WERI-Rb-1 (cell line): ENCODE data around the gene MEX3C.

Source experiments
- DNase-seq: peaks from one replicate; pipeline ENCODE4 v3.0.0-alpha.2; 2020
- H3K27ac ChIP-seq: fragments of 250-450 bp; sonication (Bioruptor Pico); 2 replicates; pipeline ENCODE4 v1.5.1; 2020; ENCODE audit warnings: mild to moderate bottlenecking, moderate library complexity
- H3K27me3 ChIP-seq: fragments of 250-450 bp; sonication (Bioruptor Pico); 2 replicates; pipeline ENCODE4 v1.5.1; 2021; ENCODE audit warnings: mild to moderate bottlenecking, low read depth, moderate library complexity; ENCODE audit not compliant: insufficient read depth, severe bottlenecking
- H3K36me3 ChIP-seq: fragments of 250-450 bp; sonication (Bioruptor Pico); 2 replicates; pipeline ENCODE4 v1.5.1; 2020; ENCODE audit warnings: mild to moderate bottlenecking, moderate library complexity
- H3K4me3 ChIP-seq: 2 replicates; pipeline ENCODE4 v1.5.1; 2011; ENCODE audit warnings: low read depth, mild to moderate bottlenecking, control low read depth, low read length
- H3K9me3 ChIP-seq: fragments of 250-450 bp; sonication (Bioruptor Pico); 2 replicates; pipeline ENCODE4 v1.5.1; 2021; ENCODE audit warnings: mild to moderate bottlenecking, moderate library complexity; ENCODE audit not compliant: severe bottlenecking
- TF ChIP-seq, protein P1 (sequence below): IDR thresholded peaks from 2 replicates; pipeline ENCODE4 v1.5.1; 2011; ENCODE audit warnings: low read depth, mild to moderate bottlenecking, control low read depth, inconsistent platforms, low read length

MEX3C gene

DNA sequence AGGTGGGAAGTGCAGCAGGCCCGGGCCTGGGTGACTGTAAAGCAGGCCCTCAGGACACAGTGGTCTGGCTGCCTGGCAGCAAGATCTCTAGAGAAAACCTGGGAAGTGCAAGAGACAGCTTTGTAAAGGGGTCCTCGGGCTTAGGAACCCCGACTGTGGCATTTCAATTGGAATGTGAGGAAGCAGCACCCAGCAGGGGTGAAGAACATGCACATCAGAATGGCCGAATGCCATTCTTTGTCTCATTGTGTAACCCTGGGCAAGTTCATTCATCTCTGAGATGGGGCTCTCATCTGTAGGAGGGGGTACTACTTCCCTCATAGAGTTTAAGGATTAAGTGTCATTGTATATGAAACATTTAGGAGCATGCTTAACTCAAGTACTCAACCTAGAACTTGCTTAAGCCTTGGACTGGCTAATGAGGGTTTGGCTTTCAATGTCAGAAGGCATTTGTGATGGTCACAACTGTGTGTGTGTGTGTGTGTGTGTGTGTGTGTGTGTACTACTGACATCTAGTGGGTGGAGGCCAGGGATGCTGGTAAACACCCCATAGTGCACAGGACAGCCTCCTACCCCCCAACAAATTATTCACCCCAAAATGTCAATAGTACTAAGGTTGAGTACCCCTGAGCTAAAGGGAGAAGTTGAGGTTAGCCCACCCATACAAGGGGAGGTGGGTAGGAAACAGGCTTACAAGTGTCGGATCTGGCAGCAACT lies 29.3 kb downstream of the MEX3C start:
- TF ChIP-seq, protein P1, sequence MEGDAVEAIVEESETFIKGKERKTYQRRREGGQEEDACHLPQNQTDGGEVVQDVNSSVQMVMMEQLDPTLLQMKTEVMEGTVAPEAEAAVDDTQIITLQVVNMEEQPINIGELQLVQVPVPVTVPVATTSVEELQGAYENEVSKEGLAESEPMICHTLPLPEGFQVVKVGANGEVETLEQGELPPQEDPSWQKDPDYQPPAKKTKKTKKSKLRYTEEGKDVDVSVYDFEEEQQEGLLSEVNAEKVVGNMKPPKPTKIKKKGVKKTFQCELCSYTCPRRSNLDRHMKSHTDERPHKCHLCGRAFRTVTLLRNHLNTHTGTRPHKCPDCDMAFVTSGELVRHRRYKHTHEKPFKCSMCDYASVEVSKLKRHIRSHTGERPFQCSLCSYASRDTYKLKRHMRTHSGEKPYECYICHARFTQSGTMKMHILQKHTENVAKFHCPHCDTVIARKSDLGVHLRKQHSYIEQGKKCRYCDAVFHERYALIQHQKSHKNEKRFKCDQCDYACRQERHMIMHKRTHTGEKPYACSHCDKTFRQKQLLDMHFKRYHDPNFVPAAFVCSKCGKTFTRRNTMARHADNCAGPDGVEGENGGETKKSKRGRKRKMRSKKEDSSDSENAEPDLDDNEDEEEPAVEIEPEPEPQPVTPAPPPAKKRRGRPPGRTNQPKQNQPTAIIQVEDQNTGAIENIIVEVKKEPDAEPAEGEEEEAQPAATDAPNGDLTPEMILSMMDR, result no peak
- DNase-seq, result no peak
- H3K9me3 ChIP-seq, result no peaks in the 10 kb centered on the region
- H3K36me3 ChIP-seq, result no peaks in the 10 kb centered on the region
- H3K27ac ChIP-seq, result no peak overlapping the region
- no peak overlapping the region for H3K4me3 ChIP-seq
- no peaks in the 10 kb centered on the region for H3K27me3 ChIP-seq

DNA sequence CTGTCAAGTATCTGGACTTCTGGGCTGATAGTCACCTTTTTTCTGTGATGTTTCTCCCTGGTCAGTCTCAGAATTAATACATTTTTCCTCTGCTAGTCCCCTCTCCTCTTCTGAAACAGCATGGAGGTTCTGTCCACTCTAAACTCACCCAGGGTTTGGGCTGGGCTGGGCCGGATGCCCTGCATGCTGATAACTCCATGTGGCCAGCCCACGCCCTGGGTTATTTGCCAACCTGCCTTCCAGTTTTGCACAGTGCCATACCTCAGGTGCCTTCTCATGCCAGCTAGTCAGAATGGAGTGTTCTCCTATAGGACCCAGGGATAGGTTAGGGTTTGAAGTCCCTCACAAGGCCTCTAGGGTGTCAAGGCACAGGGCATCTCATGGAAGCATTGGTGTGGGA lies 32.2 kb downstream of the MEX3C start:
- H3K9me3 ChIP-seq, result no peaks in the 10 kb centered on the region
- TF ChIP-seq, protein P1, result no peak
- H3K36me3 ChIP-seq, result no peaks in the 10 kb centered on the region
- H3K4me3 ChIP-seq, result no peak overlapping the region
- no peaks in the 10 kb centered on the region for H3K27me3 ChIP-seq
- DNase-seq, result no peak
- H3K27ac ChIP-seq, result no peak overlapping the region

DNA sequence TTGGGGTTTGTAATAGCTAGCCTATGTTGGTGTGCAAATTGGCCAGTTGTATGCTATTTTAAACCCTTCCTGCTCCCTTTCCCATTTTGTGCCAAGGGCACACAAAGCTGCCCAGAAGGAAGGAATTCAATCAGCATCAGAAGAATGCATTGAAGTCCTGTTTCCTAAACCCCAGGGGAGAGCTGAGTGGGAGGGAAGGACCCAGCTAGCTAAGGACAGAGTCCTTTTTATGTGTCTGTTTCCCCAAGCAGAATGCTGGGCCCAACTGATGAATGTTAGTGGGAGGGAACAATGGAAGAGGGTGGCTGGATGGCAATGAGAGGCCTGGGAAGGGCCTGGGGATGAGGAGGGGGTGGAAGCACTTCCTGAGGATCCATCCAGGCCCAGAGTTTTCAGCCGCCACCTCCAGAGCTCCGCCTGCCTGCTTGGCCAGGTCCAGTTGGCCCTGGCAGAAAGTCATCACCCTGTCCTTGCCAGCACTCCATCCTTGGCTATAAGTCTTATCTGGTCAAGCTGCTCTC lies 32.7 kb downstream of the MEX3C start:
- DNase-seq, result no peak
- H3K27ac ChIP-seq, result no peak overlapping the region

DNA sequence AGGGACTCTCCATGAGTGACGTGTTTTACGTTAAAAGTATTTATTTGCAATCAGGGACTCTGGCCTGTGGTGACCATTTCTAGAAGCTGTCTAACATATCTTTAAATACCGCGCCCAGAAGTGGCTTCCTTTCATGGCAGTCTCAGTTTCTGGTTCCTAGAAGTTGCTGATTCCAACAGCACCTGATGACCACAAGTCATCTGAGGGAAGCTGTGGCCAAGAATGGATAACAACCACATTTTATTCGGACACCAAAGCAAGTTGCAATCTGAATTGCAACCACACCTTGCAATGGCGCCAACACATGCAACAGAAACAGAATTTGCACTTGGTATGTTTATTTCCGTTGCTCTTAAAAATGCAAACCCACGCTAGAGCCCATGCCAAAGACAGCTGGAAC lies 33.1 kb downstream of the MEX3C start:
- no peak overlapping the region for H3K27ac ChIP-seq
- no peaks in the 10 kb centered on the region for H3K9me3 ChIP-seq
- no peak overlapping the region for H3K4me3 ChIP-seq
- H3K36me3 ChIP-seq, result no peaks in the 10 kb centered on the region
- H3K27me3 ChIP-seq, result no peaks in the 10 kb centered on the region
- TF ChIP-seq, protein P1, result no peak
- no peak for DNase-seq

More for the DNA sequence above, 32.7 kb downstream of the MEX3C start:
- Histone ChIP-seq H3K36me3 (no peaks in the 10 kb centered on the region), H3K9me3 (no peaks in the 10 kb centered on the region), H3K4me3 (no peak overlapping the region), H3K27me3 (no peaks in the 10 kb centered on the region)
- TF ChIP-seq, protein P1, result no peak

DNA sequence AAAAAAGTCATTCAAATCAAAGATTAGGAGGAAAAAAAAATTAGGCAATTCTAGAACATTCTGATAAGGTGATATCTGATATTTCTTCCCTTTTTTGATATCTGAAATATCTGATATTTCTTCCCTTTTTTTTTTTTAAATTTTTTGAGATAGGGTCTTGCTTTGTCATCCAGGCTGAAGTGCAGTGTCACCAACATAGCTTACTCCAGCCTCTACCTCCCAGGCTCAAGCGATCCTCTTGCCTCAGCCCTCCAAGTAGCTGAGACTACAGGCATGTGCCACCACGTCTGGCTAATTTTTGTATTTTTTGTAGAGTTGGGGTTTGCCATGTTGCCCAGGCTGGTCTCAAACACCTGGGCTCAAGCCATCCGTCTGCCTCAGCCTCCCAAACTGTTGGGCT lies 33.9 kb downstream of the MEX3C start:
- no peak overlapping the region for H3K27ac ChIP-seq
- no peak for DNase-seq
- H3K36me3 ChIP-seq, result no peaks in the 10 kb centered on the region
- TF ChIP-seq, protein P1, result no peak
- no peak overlapping the region for H3K4me3 ChIP-seq
- no peaks in the 10 kb centered on the region for H3K27me3 ChIP-seq
- H3K9me3 ChIP-seq, result peaks cover 3% of the 10 kb centered on the region

DNA sequence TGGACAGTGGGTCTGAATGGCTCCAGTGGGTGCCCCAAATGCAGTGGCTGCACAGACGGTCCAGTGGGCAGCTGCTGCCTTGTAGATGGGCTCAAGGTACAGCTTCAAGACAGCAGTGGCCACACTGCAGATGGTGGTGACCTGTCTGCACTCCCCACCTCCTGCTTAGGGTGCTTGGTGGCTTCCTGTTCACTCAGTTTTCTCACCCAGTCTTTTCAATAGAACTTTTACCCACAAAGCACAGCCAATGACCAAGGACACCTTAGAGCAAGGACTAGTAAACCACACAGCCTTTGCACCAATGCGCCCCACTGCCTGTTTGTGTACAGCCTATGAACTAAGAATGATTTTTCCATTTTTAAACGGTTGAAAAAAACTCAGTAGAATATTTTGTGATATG lies 34.9 kb downstream of the MEX3C start:
- DNase-seq, result no peak
- Histone ChIP-seq H3K9me3 (peaks cover 3% of the 10 kb centered on the region), H3K4me3 (no peak overlapping the region), H3K27me3 (no peaks in the 10 kb centered on the region), H3K27ac (no peak overlapping the region), H3K36me3 (no peaks in the 10 kb centered on the region)
- TF ChIP-seq, protein P1, result no peak
